HCT116 (cell line): ENCODE results near the gene WDFY2. TPM values are rescaled to one million over a fixed set of nuclear protein-coding genes. Genes with fewer than 3 reads are reported as not detected.

Experiments
- ATAC-seq: fragments of 200-7000 bp; cut with Tn5 transposase; 2 replicates; pipeline ENCODE4 v1.9.1; 2020; ENCODE audit warnings: mild to moderate bottlenecking, moderate library complexity
- BruUV-seq: library from RNA; stranded (reverse); fragments of 400-500 nt; replicated peaks from 2 replicates; lab custom pipeline; 2021; lab: Mats Ljungman, UMichigan
- CTCF ChIA-PET: fragments of 300-600 bp; sonication (Branson Sonifier 250); formaldehyde crosslinking; loops from one replicate; lab custom pipeline; 2021; ENCODE audit warnings: antibody characterized with exemption; lab: Charles Lee
- POLR2A ChIA-PET: fragments of 300-600, 350-600 bp; sonication (Branson Sonifier 250); formaldehyde crosslinking; loops from one replicate; lab custom pipeline; 2021; ENCODE audit warnings: antibody characterized with exemption; lab: Charles Lee
- RAD21 ChIA-PET, 2 experiments: fragments of 300-600 bp; sonication (Branson Sonifier 250); formaldehyde crosslinking; loops; one replicate each; lab custom pipeline; 2023; ENCODE audit warnings: low total read pairs in 2 of 2; ENCODE audit not compliant: uncharacterized antibody in 2 of 2, unreplicated experiment in 2 of 2, low non-redundant PET in 1 of 2; lab: Charles Lee
- DNase-seq: peaks from one replicate; pipeline ENCODE4 v3.0.0-alpha.2; 2010; ENCODE audit warnings: low read depth, low spot score
- H2AFZ ChIP-seq: fragments of 200-600 bp; shearing (Covaris generic), sonication (generic); 2 replicates; pipeline ENCODE4 v1.6.1; 2017; ENCODE audit warnings: low read depth, mixed run types, mixed read lengths, antibody characterized with exemption, low read length; ENCODE audit not compliant: poor library complexity, severe bottlenecking
- H3K27ac ChIP-seq: 2 replicates; pipeline ENCODE4 v1.5.1; 2012; ENCODE audit warnings: low read depth, low read length
- H3K27me3 ChIP-seq: fragments of 200-600 bp; sonication (generic); 2 replicates; pipeline ENCODE4 v1.6.1; 2016; ENCODE audit warnings: mixed run types, low read length, mixed read lengths; ENCODE audit not compliant: insufficient read depth
- H3K36me3 ChIP-seq, 2 experiments: fragments of 200-500 bp in 1 of 2; fragments of 200-600 bp in 1 of 2; sonication (Bioruptor generic) in 1 of 2; sonication (generic) in 1 of 2; 2 replicates each; pipeline versions ENCODE4 v1.5.1 to v1.6.1; 2014 to 2016; ENCODE audit warnings: low read length in 2 of 2, inconsistent platforms in 1 of 2, mixed read lengths in 1 of 2, mixed run types in 1 of 2; ENCODE audit not compliant: insufficient read depth in 2 of 2, control insufficient read depth in 1 of 2
- H3K4me1 ChIP-seq, 2 experiments: fragments of 200-600 bp in 1 of 2; sonication (generic) in 1 of 2; 2 replicates each; pipeline versions ENCODE4 v1.5.1 to v1.6.1; 2012 to 2017; ENCODE audit warnings: low read length in 2 of 2, inconsistent platforms in 1 of 2, mild to moderate bottlenecking in 1 of 2, mixed read lengths in 1 of 2, mixed run types in 1 of 2, moderate library complexity in 1 of 2; ENCODE audit not compliant: insufficient read depth in 2 of 2, control insufficient read depth in 1 of 2
- H3K4me2 ChIP-seq: fragments of 200-600 bp; sonication (generic); 2 replicates; pipeline ENCODE4 v1.6.1; 2017; ENCODE audit warnings: mixed run types, low read length, mixed read lengths
- H3K4me3 ChIP-seq, 2 experiments: fragments of 200-600 bp in 1 of 2; sonication (generic) in 1 of 2; replicated peaks in 1 of 2; 2 replicates each; pipeline ENCODE4 v1.5.1; 2011 to 2016; ENCODE audit warnings: low read length in 2 of 2, control low read depth in 1 of 2, low read depth in 1 of 2, mild to moderate bottlenecking in 1 of 2, mixed read lengths in 1 of 2, mixed run types in 1 of 2
- H3K79me2 ChIP-seq: fragments of 200-600 bp; sonication (generic); 2 replicates; pipeline ENCODE4 v1.6.1; 2017; ENCODE audit warnings: mild to moderate bottlenecking, mixed run types, low read length, moderate library complexity, mixed read lengths; ENCODE audit not compliant: insufficient read depth
- H3K9ac ChIP-seq: fragments of 200-600 bp; sonication (generic); 2 replicates; pipeline ENCODE4 v1.6.1; 2016; ENCODE audit warnings: low read length, mixed read lengths
- H3K9me2 ChIP-seq: fragments of 200-600 bp; sonication (generic), shearing (Covaris generic); 2 replicates; pipeline ENCODE4 v1.6.1; 2017; ENCODE audit warnings: mixed run types, mild to moderate bottlenecking, moderate library complexity; ENCODE audit not compliant: insufficient read depth
- H3K9me3 ChIP-seq, 2 experiments: fragments of 200-500 bp in 1 of 2; fragments of 200-600 bp in 1 of 2; sonication (Bioruptor generic) in 1 of 2; sonication (generic) in 1 of 2; 2 replicates each; pipeline ENCODE4 v1.6.1; 2014 to 2017; ENCODE audit warnings: low read length in 2 of 2, mixed read lengths in 2 of 2, inconsistent platforms in 1 of 2, low read depth in 1 of 2, mild to moderate bottlenecking in 1 of 2, mixed run types in 1 of 2, moderate library complexity in 1 of 2; ENCODE audit not compliant: control insufficient read depth in 1 of 2, insufficient read depth in 1 of 2
- H4K20me1 ChIP-seq: fragments of 200-600 bp; sonication (generic), shearing (Covaris generic); 2 replicates; pipeline ENCODE4 v1.6.1; 2017; ENCODE audit warnings: mixed run types, mild to moderate bottlenecking, moderate library complexity; ENCODE audit not compliant: insufficient read depth
- CBX3 ChIP-seq: IDR thresholded peaks from 2 replicates; pipeline ENCODE4 v1.6.1; 2012; ENCODE audit warnings: low read depth
- EGR1 ChIP-seq: IDR thresholded peaks from 2 replicates; pipeline ENCODE4 v1.6.1; 2012; ENCODE audit warnings: low read depth
- ELF1 ChIP-seq: IDR thresholded peaks from 2 replicates; pipeline ENCODE4 v1.6.1; 2012; ENCODE audit warnings: low read depth, borderline replicate concordance
- EZH2 ChIP-seq: fragments of 200-600 bp; sonication (generic); IDR thresholded peaks from 2 replicates; pipeline ENCODE4 v1.6.1; 2017; ENCODE audit warnings: antibody characterized with exemption, mixed run types
- EZH2phosphoT487 ChIP-seq: fragments of 200-600 bp; IDR thresholded peaks from 2 replicates; pipeline ENCODE4 v1.6.1; 2018; ENCODE audit warnings: antibody characterized with exemption, borderline replicate concordance
- FOSL1 ChIP-seq: IDR thresholded peaks from 2 replicates; pipeline ENCODE4 v1.6.1; 2012; ENCODE audit warnings: low read depth
- POLR2A ChIP-seq: IDR thresholded peaks from 2 replicates; pipeline ENCODE4 v1.7.0; 2011; ENCODE audit warnings: borderline replicate concordance; ENCODE audit not compliant: insufficient read depth, insufficient read length; ENCODE audit errors: extremely low read depth
- POLR2AphosphoS5 ChIP-seq: IDR thresholded peaks from 2 replicates; pipeline ENCODE4 v1.6.1; 2011; ENCODE audit warnings: mild to moderate bottlenecking, low read depth, low read length, moderate library complexity
- SIN3A ChIP-seq: IDR thresholded peaks from 2 replicates; pipeline ENCODE4 v1.6.1; 2012; ENCODE audit warnings: low read depth
- SP1 ChIP-seq: IDR thresholded peaks from 2 replicates; pipeline ENCODE4 v1.6.1; 2012; ENCODE audit warnings: low read depth
- TCF7L2 ChIP-seq: IDR thresholded peaks from 2 replicates; pipeline ENCODE4 v1.7.0; 2011; ENCODE audit warnings: borderline replicate concordance, inconsistent platforms; ENCODE audit not compliant: insufficient read depth, insufficient read length; ENCODE audit errors: extremely low read depth
- ZFX ChIP-seq: fragments of 450-650 bp; IDR thresholded peaks from 2 replicates; pipeline ENCODE4 v1.6.1; 2017
- intact Hi-C: fragments of 100-400 bp; cut with micrococcal nuclease; formaldehyde crosslinking; loops from 2 replicates; pipeline ENCODE4 v1.10.0; 2022
- total RNA-seq: library from RNA; stranded (reverse); gene quantifications from one replicate; pipeline ENCODE4 v1.2.1, GENCODE V29; 2021; ENCODE audit not compliant: unreplicated experiment
- TF ChIP-seq, protein P1 (sequence below), 3 experiments: fragments of 200-600 bp in 1 of 3; sonication (generic) in 1 of 3; IDR thresholded peaks in 2 of 3; conservative IDR thresholded peaks in 1 of 3; 2 replicates each; pipeline ENCODE4 v1.5.1; 2012 to 2017; ENCODE audit warnings: low read depth in 2 of 3, low read length in 2 of 3, antibody characterized with exemption in 1 of 3, borderline replicate concordance in 1 of 3, control low read depth in 1 of 3, mild to moderate bottlenecking in 1 of 3, mixed read lengths in 1 of 3, mixed run types in 1 of 3, moderate library complexity in 1 of 3; ENCODE audit not compliant: insufficient read depth in 1 of 3
- TF ChIP-seq, protein P2 (sequence below): IDR thresholded peaks from 2 replicates; pipeline ENCODE4 v1.6.1; 2012

The WDFY2 gene
- total RNA-seq, 1 experiment from 2014 or later: 6.1 TPM

DNA sequence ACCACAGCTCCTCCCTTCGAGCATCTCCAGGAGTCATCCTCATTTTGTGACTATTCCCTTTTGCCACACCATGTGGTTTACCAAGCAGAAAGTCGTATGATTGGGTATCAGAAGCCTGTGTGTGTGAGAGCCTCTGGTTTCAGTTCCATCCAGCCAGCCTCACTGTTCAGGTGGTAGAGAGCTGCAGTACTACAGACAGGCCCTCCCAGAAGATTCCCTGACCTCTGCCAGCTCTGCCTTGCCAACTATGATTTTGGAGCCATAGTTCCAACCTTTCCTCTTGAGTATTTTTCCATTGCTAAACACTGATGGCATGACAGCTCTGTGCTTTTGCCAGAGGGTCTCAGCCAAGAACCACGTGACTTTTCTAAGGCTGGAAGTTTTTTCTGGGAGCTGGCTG is 137.2 kb downstream of the WDFY2 start:
- Histone ChIP-seq H3K27me3 (no peaks in the 10 kb centered on the region), H3K27ac (no peak overlapping the region), H3K4me1 (no peaks in the 10 kb centered on the region), H3K9me3 (no peaks in the 10 kb centered on the region), H3K9me2 (no peaks in the 10 kb centered on the region), H3K36me3 (no peaks in the 10 kb centered on the region), H3K79me2 (no peaks in the 10 kb centered on the region), H3K4me2 (no peak overlapping the region), H3K4me3 (no peak overlapping the region), H4K20me1 (no peaks in the 10 kb centered on the region)
- intact Hi-C loops: no loop called here
- ChIA-PET POLR2A (no interaction called here), CTCF (no interaction called here), RAD21 (no interaction called here)
- ATAC-seq: no peak
- TF ChIP-seq EZH2 (no peak), ELF1 (no peak), FOSL1 (no peak), CBX3 (no peak), EZH2phosphoT487 (no peak), POLR2A (no peak), EGR1 (no peak), SP1 (no peak), TCF7L2 (no peak), POLR2AphosphoS5 (no peak), ZFX (no peak), SIN3A (no peak)
- TF ChIP-seq, protein P1, sequence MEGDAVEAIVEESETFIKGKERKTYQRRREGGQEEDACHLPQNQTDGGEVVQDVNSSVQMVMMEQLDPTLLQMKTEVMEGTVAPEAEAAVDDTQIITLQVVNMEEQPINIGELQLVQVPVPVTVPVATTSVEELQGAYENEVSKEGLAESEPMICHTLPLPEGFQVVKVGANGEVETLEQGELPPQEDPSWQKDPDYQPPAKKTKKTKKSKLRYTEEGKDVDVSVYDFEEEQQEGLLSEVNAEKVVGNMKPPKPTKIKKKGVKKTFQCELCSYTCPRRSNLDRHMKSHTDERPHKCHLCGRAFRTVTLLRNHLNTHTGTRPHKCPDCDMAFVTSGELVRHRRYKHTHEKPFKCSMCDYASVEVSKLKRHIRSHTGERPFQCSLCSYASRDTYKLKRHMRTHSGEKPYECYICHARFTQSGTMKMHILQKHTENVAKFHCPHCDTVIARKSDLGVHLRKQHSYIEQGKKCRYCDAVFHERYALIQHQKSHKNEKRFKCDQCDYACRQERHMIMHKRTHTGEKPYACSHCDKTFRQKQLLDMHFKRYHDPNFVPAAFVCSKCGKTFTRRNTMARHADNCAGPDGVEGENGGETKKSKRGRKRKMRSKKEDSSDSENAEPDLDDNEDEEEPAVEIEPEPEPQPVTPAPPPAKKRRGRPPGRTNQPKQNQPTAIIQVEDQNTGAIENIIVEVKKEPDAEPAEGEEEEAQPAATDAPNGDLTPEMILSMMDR (IDR thresholded peaks at IDR 0.05 in 2 of 3, conservative IDR thresholded peaks at IDR 0.05 in 1 of 3; ENCODE audit: borderline replicate concordance in 1 of 3, insufficient read depth in 1 of 3, low read depth in 2 of 3, low read length in 2 of 3): no peak
- TF ChIP-seq, protein P2, sequence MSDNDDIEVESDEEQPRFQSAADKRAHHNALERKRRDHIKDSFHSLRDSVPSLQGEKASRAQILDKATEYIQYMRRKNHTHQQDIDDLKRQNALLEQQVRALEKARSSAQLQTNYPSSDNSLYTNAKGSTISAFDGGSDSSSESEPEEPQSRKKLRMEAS: no peak
- TF ChIP-seq, all 23 proteins: peak for 0
- Histone ChIP-seq H3K9ac (no peak overlapping the region), H2AFZ (no peak overlapping the region)
- no peak for DNase-seq
- no TSS peak for BruUV-seq
